ENCODE results near the gene UBASH3A. TPM values are rescaled to one million over a fixed set of nuclear protein-coding genes. Genes with fewer than 3 reads are reported as not detected.

Gene UBASH3A
- total RNA-seq, 4 donors from 2014 or later = 3.9 to 14.0 (median 5.3) TPM

- H3K27me3 ChIP-seq = no peaks in the 10 kb centered on the region
- TF ChIP-seq POLR2A (IDR thresholded peaks at IDR 0.05) (no peak), CTCF (IDR thresholded peaks at IDR 0.05) (no peak)
- peaks cover 0 to 12% (median 1%) of the 10 kb centered on the region in 4 donors for H3K4me1 ChIP-seq
- H3K9me3 ChIP-seq = no peaks in the 10 kb centered on the region
- DNase-seq = no peak
- no peak overlapping the region for H3K4me3 ChIP-seq
- H3K27ac ChIP-seq = no peak overlapping the region
- H3K36me3 ChIP-seq = no peaks in the 10 kb centered on the region
These were observed 82.4 kb downstream of the UBASH3A start for GRCh38 chr21:42486072-42486471.

- no peak for TF ChIP-seq POLR2A (IDR thresholded peaks at IDR 0.05)
- TF ChIP-seq CTCF (IDR thresholded peaks at IDR 0.05) = no peak
- H3K4me1 ChIP-seq = peaks cover 0 to 12% (median 1%) of the 10 kb centered on the region in 4 donors
These were observed 82.8 kb downstream of the UBASH3A start for GRCh38 chr21:42486531-42486930.

GRCh38 chr21:42489006-42489563 is 85.4 kb downstream of the UBASH3A start:
- Histone ChIP-seq H3K27me3 (no peaks in the 10 kb centered on the region), H3K27ac (no peak overlapping the region), H3K36me3 (no peaks in the 10 kb centered on the region), H3K4me1 (peaks cover 0 to 7% (median 0%) of the 10 kb centered on the region in 4 donors), H3K9me3 (no peaks in the 10 kb centered on the region), H3K4me3 (no peak overlapping the region)
- TF ChIP-seq POLR2A (IDR thresholded peaks at IDR 0.05) = no peak
- no peak for TF ChIP-seq CTCF (IDR thresholded peaks at IDR 0.05)
- no peak for DNase-seq

More at GRCh38 chr21:42486531-42486930, 82.8 kb downstream of the UBASH3A start:
- no peaks in the 10 kb centered on the region for H3K27me3 ChIP-seq
- H3K27ac ChIP-seq = no peak overlapping the region
- DNase-seq = peak in 1 of 3 donors; percentile 37
- H3K4me3 ChIP-seq = no peak overlapping the region
- no peaks in the 10 kb centered on the region for H3K36me3 ChIP-seq
- no peaks in the 10 kb centered on the region for H3K9me3 ChIP-seq

- H3K9me3 ChIP-seq = no peaks in the 10 kb centered on the region
- TF ChIP-seq POLR2A (IDR thresholded peaks at IDR 0.05) (no peak), CTCF (IDR thresholded peaks at IDR 0.05) (no peak)
- H3K4me1 ChIP-seq = peaks cover 0 to 7% (median 0%) of the 10 kb centered on the region in 4 donors
- H3K4me3 ChIP-seq = no peak overlapping the region
- H3K27me3 ChIP-seq = no peaks in the 10 kb centered on the region
- no peaks in the 10 kb centered on the region for H3K36me3 ChIP-seq
- peak overlapping the region in 2 of 4 donors; percentile 57 to 81 for H3K27ac ChIP-seq
- DNase-seq = peak in 1 of 3 donors; percentile 40
These were observed 86.3 kb downstream of the UBASH3A start for GRCh38 chr21:42489991-42490390.

- DNase-seq = peak in 2 of 3 donors; percentile 64 to 82
- TF ChIP-seq CTCF (IDR thresholded peaks at IDR 0.05) = no peak
- no peak for TF ChIP-seq POLR2A (IDR thresholded peaks at IDR 0.05)
- H3K9me3 ChIP-seq = no peaks in the 10 kb centered on the region
- H3K4me1 ChIP-seq = peaks cover 0 to 7% (median 0%) of the 10 kb centered on the region in 4 donors
- H3K27me3 ChIP-seq = no peaks in the 10 kb centered on the region
- H3K36me3 ChIP-seq = no peaks in the 10 kb centered on the region
- no peak overlapping the region for H3K4me3 ChIP-seq
- peak overlapping the region in 3 of 4 donors; percentile 23 to 81 (median 78) for H3K27ac ChIP-seq
These were observed 87.0 kb downstream of the UBASH3A start for GRCh38 chr21:42490720-42491119.

All from Peyer's patch (tissue), 4 donors.